Measurements from ENCODE around the gene FCRLA. TPM values are rescaled to one million over a fixed set of nuclear protein-coding genes. Genes with fewer than 3 reads are reported as not detected.

FCRLA gene, protein sequence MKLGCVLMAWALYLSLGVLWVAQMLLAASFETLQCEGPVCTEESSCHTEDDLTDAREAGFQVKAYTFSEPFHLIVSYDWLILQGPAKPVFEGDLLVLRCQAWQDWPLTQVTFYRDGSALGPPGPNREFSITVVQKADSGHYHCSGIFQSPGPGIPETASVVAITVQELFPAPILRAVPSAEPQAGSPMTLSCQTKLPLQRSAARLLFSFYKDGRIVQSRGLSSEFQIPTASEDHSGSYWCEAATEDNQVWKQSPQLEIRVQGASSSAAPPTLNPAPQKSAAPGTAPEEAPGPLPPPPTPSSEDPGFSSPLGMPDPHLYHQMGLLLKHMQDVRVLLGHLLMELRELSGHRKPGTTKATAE
- polyA plus RNA-seq (2012; rRNA removed), result 0.10 and 0.13 TPM in 2 replicates
- polyA plus RNA-seq (2012; cell fraction: cytosol; rRNA removed), result 0.10 and 0.12 TPM in 2 replicates
- polyA plus RNA-seq (2012; cell fraction: nucleus; rRNA removed), result 0.04 and 0.05 TPM in 2 replicates

DNA sequence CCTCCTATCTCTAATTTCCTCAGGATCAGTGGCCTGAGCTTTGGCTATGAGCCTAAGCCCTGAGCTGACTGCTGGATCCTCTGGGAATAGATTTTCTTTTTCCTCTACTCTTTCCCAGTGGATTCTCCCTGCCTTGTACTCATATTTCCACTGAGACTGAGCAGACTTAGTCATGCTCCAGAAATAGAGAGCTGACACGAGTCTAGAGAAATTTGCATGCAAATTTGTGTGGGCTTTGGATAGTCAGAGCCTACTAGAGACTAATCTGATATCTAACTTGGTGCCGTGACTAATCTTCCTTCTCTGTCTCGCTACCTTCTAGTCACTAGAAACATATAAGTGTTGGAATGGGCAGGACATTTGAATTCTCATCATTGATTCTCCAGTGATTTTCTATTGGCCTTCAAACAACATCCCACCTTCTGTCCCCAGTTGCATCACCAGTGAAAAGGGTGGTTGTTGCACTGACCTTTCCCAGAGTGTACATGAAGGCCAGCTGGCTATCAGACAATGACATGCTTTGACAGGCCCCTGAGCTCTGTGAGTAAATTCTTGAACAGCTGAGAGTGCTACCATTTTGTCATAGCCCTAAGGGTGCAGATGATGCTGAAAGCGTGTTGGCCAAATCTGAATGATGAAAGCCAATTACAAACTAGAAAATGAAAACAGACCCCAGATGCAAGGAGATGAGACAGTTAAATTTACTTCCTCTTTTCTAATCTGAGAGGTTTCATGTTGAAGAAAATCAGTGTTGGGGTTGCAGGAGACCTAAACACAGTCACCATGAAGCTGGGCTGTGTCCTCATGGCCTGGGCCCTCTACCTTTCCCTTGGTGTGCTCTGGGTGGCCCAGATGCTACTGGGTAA is at the start of gene FCRLA:
Gene FCRLA, plus strand, starts transcription at position 748 of the 866 bp plus-strand sequence. Its CDS starts 36 bp downstream, at position 784.
- H3F3A ChIP-seq (replicated peaks; ENCODE audit: insufficient read depth), result peaks cover 21% of the 10 kb centered on the region
- TF ChIP-seq, protein P1, sequence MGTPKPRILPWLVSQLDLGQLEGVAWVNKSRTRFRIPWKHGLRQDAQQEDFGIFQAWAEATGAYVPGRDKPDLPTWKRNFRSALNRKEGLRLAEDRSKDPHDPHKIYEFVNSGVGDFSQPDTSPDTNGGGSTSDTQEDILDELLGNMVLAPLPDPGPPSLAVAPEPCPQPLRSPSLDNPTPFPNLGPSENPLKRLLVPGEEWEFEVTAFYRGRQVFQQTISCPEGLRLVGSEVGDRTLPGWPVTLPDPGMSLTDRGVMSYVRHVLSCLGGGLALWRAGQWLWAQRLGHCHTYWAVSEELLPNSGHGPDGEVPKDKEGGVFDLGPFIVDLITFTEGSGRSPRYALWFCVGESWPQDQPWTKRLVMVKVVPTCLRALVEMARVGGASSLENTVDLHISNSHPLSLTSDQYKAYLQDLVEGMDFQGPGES (IDR thresholded peaks at IDR 0.05; ENCODE audit: low read depth, low read length), result no peak
- TF ChIP-seq, protein P2, sequence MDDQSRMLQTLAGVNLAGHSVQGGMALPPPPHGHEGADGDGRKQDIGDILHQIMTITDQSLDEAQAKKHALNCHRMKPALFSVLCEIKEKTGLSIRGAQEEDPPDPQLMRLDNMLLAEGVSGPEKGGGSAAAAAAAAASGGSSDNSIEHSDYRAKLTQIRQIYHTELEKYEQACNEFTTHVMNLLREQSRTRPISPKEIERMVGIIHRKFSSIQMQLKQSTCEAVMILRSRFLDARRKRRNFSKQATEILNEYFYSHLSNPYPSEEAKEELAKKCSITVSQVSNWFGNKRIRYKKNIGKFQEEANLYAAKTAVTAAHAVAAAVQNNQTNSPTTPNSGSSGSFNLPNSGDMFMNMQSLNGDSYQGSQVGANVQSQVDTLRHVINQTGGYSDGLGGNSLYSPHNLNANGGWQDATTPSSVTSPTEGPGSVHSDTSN (IDR thresholded peaks at IDR 0.05), result no peak
- TF ChIP-seq EP300 (IDR thresholded peaks at IDR 0.05; ENCODE audit: borderline replicate concordance in 1 of 2, low read depth in 1 of 2, low read length in 1 of 2) (0 out of 4 replicates have a peak, but pooled peaks of 1 of the 2 experiments have one; percentile 23), MEF2A (IDR thresholded peaks at IDR 0.05; ENCODE audit: borderline replicate concordance, low read depth) (peak; percentile 99), SMC3 (IDR thresholded peaks at IDR 0.05; ENCODE audit: low read depth, low read length) (no peak), CHD2 (IDR thresholded peaks at IDR 0.05; ENCODE audit: low read length, partially characterized antibody) (no peak), FOSL2 (IDR thresholded peaks at IDR 0.05; ENCODE audit: borderline replicate concordance, low read depth) (peak; percentile 67; the same call in 1 of the 2 replicates), TAF1 (IDR thresholded peaks at IDR 0.05; ENCODE audit: borderline replicate concordance, low read depth, low read length) (no peak), RFX5 (IDR thresholded peaks at IDR 0.05; ENCODE audit: low read length) (no peak), RXRA (IDR thresholded peaks at IDR 0.05; ENCODE audit: borderline replicate concordance, low read depth) (no peak)
- TF ChIP-seq, protein P3, sequence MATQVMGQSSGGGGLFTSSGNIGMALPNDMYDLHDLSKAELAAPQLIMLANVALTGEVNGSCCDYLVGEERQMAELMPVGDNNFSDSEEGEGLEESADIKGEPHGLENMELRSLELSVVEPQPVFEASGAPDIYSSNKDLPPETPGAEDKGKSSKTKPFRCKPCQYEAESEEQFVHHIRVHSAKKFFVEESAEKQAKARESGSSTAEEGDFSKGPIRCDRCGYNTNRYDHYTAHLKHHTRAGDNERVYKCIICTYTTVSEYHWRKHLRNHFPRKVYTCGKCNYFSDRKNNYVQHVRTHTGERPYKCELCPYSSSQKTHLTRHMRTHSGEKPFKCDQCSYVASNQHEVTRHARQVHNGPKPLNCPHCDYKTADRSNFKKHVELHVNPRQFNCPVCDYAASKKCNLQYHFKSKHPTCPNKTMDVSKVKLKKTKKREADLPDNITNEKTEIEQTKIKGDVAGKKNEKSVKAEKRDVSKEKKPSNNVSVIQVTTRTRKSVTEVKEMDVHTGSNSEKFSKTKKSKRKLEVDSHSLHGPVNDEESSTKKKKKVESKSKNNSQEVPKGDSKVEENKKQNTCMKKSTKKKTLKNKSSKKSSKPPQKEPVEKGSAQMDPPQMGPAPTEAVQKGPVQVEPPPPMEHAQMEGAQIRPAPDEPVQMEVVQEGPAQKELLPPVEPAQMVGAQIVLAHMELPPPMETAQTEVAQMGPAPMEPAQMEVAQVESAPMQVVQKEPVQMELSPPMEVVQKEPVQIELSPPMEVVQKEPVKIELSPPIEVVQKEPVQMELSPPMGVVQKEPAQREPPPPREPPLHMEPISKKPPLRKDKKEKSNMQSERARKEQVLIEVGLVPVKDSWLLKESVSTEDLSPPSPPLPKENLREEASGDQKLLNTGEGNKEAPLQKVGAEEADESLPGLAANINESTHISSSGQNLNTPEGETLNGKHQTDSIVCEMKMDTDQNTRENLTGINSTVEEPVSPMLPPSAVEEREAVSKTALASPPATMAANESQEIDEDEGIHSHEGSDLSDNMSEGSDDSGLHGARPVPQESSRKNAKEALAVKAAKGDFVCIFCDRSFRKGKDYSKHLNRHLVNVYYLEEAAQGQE (IDR thresholded peaks at IDR 0.05; ENCODE audit: low read depth, low read length), result no peak
- TF ChIP-seq, protein P4, sequence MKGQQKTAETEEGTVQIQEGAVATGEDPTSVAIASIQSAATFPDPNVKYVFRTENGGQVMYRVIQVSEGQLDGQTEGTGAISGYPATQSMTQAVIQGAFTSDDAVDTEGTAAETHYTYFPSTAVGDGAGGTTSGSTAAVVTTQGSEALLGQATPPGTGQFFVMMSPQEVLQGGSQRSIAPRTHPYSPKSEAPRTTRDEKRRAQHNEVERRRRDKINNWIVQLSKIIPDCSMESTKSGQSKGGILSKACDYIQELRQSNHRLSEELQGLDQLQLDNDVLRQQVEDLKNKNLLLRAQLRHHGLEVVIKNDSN (IDR thresholded peaks at IDR 0.05; ENCODE audit: borderline replicate concordance, low read depth), result no peak
- TF ChIP-seq, protein P5, sequence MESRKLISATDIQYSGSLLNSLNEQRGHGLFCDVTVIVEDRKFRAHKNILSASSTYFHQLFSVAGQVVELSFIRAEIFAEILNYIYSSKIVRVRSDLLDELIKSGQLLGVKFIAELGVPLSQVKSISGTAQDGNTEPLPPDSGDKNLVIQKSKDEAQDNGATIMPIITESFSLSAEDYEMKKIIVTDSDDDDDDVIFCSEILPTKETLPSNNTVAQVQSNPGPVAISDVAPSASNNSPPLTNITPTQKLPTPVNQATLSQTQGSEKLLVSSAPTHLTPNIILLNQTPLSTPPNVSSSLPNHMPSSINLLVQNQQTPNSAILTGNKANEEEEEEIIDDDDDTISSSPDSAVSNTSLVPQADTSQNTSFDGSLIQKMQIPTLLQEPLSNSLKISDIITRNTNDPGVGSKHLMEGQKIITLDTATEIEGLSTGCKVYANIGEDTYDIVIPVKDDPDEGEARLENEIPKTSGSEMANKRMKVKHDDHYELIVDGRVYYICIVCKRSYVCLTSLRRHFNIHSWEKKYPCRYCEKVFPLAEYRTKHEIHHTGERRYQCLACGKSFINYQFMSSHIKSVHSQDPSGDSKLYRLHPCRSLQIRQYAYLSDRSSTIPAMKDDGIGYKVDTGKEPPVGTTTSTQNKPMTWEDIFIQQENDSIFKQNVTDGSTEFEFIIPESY (IDR thresholded peaks at IDR 0.05; ENCODE audit: borderline replicate concordance, low read depth), result no peak
- TF ChIP-seq, protein P6, sequence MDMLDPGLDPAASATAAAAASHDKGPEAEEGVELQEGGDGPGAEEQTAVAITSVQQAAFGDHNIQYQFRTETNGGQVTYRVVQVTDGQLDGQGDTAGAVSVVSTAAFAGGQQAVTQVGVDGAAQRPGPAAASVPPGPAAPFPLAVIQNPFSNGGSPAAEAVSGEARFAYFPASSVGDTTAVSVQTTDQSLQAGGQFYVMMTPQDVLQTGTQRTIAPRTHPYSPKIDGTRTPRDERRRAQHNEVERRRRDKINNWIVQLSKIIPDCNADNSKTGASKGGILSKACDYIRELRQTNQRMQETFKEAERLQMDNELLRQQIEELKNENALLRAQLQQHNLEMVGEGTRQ (IDR thresholded peaks at IDR 0.05; ENCODE audit: borderline replicate concordance, low read depth, low read length), result no peak
- 11% methylated on average over 4 of the region's 4 CpGs for WGBS (ENCODE audit: low lambda C conversion rate)
- ChIA-PET CTCF (no interaction called here), POLR2A (no interaction called here)
- H2AFZ ChIP-seq (ENCODE audit: low read depth), result peak within 1 kb of the TSS; percentile 78
- H3K4me1 ChIP-seq (ENCODE audit: control insufficient read depth in 1 of 2, insufficient read depth in 2 of 2, low read depth in 1 of 2, low read length in 1 of 2), result peaks cover 0 to 4% of the 10 kb centered on the region in 2 experiments; a peak in 1 of 4 replicates
- no peaks in the 10 kb centered on the region; the same call in 1 of the 2 replicates for H3K27me3 ChIP-seq (ENCODE audit: insufficient read depth)
- no peaks in the 10 kb centered on the region for H4K20me1 ChIP-seq (ENCODE audit: insufficient read depth)
- no peaks in the 10 kb centered on the region for H3K9me2 ChIP-seq
- H3K79me2 ChIP-seq (ENCODE audit: insufficient read depth), result no peaks in the 10 kb centered on the region
- no peak for DNase-seq
- no peaks in the 10 kb centered on the region for H3K9me3 ChIP-seq
- H3K4me2 ChIP-seq, result peak within 1 kb of the TSS; percentile 66
- H3K27ac ChIP-seq (ENCODE audit: low read depth in 2 of 2, low read length in 1 of 2), result peak within 1 kb of the TSS in 1 of 2 experiments; percentile 95; a peak in 2 of 4 replicates
- H3K4me3 ChIP-seq (ENCODE audit: low read depth in 2 of 2, low read length in 1 of 2), result no peak within 1 kb of the TSS
- peak within 1 kb of the TSS; percentile 48; the same call in 1 of the 2 replicates for H3K9ac ChIP-seq
- no peaks in the 10 kb centered on the region for H3K36me3 ChIP-seq (replicated peaks in 1 of 2; ENCODE audit: control insufficient read depth in 1 of 2, insufficient read depth in 2 of 2, low read length in 1 of 2)

Measured in SK-N-SH (cell line).